ENCODE data around the gene WWC2.

Gene WWC2

GRCh38 chr4:183202523-183202922, 103.5 kb downstream of the WWC2 start:
- ATAC-seq, result no peak

GRCh38 chr4:183204793-183205192, 105.7 kb downstream of the WWC2 start:
- ATAC-seq (no peak), DNase-seq (no peak)

More at GRCh38 chr4:183202523-183202922, 103.5 kb downstream of the WWC2 start:
- no peak for DNase-seq

GRCh38 chr4:183205193-183205592, 106.1 kb downstream of the WWC2 start:
- no peak for ATAC-seq
- DNase-seq, result no peak

DNA sequence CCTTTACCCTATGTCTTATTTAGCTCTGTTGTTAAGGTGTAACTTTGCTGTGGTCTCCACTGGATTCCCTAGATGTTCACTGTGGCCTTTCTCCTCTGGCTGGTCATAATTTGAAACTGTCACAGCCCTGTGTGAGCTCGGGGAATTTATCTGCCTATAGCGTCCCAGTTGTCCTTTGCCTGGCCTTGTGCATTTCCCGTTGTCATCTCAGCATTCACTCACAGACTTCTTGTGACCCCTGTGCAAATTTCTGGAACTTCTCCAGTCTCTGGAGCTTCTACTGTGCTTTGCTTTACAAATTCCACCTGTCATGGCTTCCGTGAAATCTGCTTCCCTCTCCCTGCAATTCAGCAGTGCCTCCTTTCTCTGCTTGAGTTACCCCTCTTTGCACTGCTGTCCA, 106.7 kb downstream of the WWC2 start:
- no peak for ATAC-seq

DNA sequence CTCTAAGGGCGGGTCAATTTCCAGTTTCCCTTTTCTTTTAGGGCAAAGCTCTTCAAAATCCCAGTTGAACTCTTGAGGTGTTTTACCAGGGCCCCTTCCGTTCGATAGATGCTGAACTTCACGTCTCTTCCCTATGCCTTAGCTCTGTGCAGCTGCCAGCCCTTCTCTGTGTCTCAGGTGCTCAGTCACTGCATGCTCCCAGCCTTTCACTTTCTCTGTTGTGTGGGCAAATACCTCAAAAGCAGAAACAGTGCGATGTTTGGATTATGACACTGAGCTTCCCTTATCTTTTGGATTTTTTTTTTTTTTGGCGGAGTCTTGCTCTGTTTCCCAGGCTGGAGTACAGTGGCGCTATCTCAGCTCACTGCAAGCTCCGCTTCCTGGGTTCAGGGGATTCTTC, 112.5 kb downstream of the WWC2 start:
- ATAC-seq (no peak), DNase-seq (no peak)

More for the DNA sequence above, 106.7 kb downstream of the WWC2 start:
- DNase-seq, result no peak

DNA sequence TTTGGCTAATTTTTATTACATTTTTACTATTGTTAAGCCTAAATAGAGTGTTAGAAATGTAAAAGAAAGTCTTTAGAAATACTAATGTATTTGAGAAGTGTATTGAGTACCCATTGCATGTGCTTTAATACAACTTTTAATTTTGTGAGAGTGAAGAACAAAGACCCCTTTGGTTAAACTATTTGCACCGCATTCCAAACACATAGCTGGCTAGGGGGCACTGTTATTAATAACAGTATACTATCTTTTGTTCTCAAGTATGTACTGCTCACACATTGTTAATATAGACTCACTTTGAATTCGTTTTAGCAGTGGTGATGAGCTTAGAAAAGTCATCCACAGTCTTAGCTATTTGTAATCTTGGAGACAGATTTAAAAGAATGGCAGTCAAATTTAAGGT, 114.9 kb downstream of the WWC2 start:
- ATAC-seq, result no peak
- no peak for DNase-seq

DNA sequence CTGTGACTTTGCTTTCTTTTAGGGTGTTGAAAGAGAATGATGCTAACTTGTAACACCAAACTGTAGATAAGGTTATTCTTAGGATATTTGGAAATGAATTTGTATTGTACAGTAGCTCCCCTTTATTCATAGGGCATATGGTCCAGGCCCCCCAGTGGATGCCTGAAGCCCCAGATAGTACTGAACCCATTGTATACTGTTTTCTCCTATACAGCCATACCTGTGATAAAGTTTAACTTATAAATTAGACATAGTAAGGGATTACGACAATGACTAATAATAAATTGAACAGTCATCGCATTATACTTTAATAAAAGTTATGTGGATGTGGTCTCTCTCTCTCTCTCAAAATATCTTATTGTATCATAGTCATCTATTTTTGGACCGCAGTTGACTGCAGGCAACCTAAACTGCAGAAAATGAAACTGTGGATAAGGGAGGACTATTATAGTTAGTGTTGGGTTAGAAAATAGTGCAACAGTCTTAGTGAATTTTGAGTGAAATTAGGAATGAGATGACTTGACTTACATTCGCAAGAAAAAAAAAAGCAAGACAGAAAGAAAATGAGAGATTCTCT, 115.9 kb downstream of the WWC2 start:
- DNase-seq (no peak), ATAC-seq (no peak)

GRCh38 chr4:183220236-183220635, 121.2 kb downstream of the WWC2 start:
- no peak for ATAC-seq

GRCh38 chr4:183223053-183223452, 124.0 kb downstream of the WWC2 start:
- ATAC-seq, result no peak
- no peak for DNase-seq

More at GRCh38 chr4:183220236-183220635, 121.2 kb downstream of the WWC2 start:
- no peak for DNase-seq

GRCh38 chr4:183229397-183229796, 130.3 kb downstream of the WWC2 start:
- no peak for ATAC-seq
- DNase-seq, result no peak

- DNase-seq, result no peak
- no peak for ATAC-seq
Measured at GRCh38 chr4:183240581-183241321, 141.7 kb downstream of the WWC2 start.

DNA sequence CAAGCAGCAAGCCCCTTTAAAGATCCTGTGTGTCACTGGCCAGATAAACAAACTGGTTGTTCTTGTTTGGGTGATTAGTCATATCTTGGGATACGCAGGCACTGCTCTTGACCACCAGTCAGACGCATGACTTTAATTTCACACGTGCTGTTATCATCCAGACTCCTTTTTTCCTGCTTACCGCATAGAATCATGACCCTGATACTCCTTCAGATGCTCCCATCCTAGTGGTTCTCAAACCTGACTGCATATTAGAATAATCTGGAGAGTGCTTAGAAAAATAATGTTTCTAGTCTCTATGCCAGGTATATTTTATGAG, 142.2 kb downstream of the WWC2 start:
- DNase-seq (no peak), ATAC-seq (no peak)

DNA sequence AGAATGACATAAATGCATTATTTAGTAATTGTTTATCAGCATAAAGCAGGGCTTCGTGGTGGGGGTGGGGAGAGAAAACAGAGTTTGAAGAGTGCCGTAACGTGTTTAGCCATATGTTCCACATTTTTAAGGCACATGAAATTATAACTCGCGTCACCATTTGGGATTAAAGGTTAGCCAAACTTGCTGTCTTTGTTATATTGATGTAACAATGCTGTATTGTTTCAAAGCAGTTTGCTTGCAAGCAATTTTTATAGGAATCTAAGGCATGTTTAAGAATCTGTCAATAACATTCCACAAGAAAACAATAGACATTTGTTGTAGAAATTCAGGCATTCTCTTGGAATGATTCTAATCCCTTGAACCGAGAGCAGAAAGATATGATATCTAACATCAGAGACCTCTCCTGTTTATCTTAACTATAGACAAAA, 142.7 kb downstream of the WWC2 start:
- no peak for DNase-seq
- no peak for ATAC-seq

DNA sequence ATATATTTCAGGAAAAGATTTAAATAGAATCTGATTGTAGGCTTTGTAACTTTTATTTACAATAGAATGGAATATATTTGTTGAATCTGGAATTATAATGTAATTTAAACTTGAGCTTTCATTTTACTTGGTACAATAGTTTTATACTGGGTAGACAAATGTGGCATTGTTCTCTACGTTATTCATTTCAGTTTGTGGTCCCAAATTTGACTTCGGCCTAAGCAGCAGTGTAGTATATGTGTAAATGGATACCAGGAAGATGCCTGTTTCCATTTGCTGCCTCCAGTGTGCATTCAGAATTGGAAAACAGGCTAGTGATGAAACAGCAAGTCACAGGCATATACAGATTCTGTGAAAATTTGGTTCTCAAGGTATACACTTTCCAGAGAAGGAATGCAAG, 143.2 kb downstream of the WWC2 start:
- DNase-seq, result no peak
- ATAC-seq, result no peak

DNA sequence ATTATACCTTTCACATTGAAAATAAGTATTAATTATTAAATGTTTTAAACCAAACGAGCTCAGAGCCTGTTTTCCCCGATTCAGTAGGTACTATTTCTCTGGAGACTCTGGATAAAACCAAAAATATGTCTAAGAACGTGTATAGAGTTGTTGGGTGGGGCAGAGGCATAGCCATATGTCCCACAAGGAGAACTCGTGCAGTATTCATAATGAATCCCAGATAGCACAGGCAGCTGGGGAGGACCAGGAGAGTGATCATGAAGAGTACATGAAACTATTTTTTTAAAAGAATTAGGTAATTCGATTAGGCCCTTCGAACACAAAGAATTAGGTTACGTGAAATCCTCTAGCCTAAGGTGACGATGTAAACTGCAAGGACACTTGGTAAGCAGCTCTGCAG, 145.0 kb downstream of the WWC2 start:
- DNase-seq, result no peak
- ATAC-seq, result no peak

DNA sequence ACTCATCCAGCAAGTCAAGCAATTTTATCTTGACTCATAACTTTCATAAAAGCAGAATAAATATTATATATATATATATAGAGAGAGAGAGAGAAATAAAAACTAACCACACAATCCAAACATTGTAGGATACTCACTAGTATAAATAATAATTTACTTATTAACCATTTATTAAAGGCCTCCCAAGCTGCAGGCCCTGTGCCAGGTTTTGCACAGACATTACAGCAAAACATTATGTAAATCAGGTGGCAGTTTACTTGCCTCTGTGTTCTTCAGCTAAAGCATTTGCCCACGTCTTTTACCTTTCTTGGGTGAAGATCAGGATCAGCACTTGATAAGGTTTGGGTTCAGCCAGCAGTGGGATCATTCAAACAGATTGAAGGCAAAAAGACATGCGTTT, 145.4 kb downstream of the WWC2 start:
- ATAC-seq (no peak), DNase-seq (no peak)

GRCh38 chr4:183248201-183248600, 149.1 kb downstream of the WWC2 start:
- DNase-seq (no peak), ATAC-seq (no peak)

GRCh38 chr4:183249854-183250253, 150.8 kb downstream of the WWC2 start:
- no peak for DNase-seq
- ATAC-seq, result no peak

DNA sequence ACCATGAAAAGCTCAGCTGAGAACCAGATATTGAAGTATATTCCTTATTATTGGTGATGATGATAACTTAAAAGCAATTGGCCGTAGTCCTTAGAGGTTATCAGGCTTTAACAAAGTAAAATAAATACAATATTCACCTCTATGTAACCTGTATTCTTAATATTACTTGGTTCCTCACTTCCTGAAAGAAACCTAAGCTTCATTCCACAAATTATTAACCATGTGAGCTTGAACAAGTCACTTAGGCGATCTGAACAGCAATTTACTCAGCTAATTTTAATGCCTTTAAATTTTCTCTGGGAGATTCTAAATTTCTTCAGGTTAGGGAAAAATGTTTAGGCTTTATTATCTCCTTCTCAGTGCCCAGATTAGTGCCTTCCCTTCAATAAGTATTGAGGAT, 151.8 kb downstream of the WWC2 start:
- DNase-seq (no peak), ATAC-seq (no peak)

DNA sequence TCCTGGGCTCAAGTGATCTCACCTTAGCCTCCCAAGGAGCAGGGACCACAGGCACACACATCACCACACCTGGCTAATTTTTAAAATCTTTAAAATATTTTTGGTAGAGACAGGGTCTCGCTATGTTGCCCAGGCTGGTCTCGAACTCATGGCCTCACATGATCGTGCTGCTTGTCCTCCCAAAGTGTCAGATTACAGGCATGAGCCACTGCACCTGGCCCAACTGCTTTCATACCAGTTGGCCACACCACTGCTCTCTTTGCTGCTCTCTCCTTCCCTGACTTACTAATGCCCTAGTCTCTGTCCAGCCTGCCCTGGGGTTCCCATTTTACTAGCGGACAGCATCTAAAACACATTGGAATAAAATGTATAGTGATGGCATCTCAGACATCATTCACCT, 153.9 kb downstream of the WWC2 start:
- no peak for DNase-seq
- ATAC-seq, result no peak

DNA sequence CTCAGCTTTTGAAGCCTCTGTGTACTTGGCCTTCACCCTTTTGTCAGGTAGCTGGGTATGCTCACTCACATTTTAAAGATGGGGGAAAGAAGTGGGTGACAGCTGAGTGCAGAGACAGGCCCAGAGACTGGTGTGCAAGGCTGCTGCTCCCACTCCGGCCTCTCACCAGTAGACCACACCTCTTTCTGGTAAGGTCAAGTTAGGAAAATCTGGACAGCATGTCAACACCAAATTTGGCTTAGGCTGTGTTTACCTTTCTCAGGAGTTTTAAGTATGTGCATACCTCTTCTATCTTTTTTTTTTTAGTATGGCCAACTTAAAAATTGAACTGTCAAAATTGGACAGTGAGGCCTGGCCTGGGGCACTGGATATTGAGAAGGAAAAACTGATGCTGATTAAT, 154.4 kb downstream of the WWC2 start:
- no peak for ATAC-seq
- no peak for DNase-seq

DNA sequence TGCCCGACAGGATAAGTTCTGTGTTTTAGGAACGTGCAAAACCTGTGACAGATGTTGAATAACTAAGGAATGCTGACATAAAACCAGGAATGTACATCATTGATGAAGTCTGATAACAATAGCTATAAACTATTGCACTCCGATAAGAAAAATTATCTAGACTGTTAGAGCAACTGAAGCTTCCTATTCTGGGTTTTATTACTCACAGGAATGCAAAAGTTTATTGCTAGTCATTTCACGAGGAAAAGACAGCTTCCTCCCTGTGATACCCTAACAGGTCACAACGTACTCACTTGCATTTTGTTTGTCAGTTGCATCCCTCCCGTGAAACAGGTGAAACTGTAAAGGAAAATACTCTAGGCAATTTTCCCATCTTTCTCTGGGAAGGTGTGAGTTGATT, 155.1 kb downstream of the WWC2 start:
- ATAC-seq, result no peak
- DNase-seq, result no peak

DNA sequence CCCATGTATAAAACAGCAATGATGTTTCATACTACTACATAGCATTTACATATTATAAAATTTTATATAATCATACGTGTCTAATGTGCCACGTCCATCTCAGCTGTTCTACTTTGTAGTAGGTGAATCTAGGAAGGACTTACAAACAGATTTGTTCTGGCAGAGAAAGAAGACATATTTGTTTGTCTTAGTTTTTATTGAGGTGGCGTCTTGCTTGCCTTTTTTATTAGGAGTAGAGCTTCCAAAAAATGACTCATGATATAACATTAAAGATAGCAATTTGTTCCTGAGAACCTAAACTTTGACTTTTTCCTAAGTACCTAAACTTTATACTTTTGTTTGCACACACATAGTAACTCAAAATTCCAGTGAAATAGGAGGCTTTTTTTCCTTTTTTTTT, 156.4 kb downstream of the WWC2 start:
- no peak for DNase-seq
- ATAC-seq, result no peak

- no peak for ATAC-seq
- DNase-seq, result no peak
Measured at GRCh38 chr4:183256343-183256742, 157.3 kb downstream of the WWC2 start.
